ENCODE results near the gene GLYATL1.

GLYATL1 gene

DNA sequence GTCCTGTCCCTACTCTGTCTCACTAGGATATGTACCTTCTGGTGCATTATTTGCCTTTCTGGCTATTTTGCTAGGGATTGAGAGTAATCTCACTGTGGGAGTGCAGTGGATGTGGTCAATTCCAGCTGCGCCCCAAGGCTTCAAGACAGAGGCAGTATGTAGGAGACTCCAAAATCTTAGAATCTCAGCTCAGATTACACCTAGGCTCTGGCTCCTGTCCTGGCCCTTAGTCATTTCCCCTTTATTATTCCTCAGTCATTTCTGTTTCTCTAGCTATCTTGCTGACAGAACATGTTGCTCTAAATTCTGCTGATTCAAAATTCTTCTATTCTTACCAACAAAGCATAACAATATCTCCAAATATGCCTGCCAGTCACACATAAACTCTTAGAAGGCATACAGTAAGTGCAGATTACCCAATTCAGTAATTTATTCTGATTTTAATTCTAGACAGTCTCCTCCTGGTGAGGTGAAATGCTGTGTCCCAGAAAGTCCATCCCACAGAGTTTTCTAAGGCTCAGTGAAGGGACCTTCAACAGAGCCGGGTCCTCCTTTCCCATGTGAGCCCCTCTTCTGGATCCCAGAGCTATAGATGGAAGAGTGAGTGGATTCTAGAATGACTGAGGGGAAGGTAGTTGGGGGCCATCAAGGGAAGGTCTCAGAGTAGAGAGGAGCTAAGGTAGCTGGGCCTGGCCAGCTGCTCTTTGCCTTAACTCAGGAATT is 24.3 kb upstream of the GLYATL1 start:
- peaks cover 23% of the 10 kb centered on the region for H3K9me3 ChIP-seq (ENCODE audit: insufficient read depth, low read depth, low read length)
- no peak overlapping the region for H3K9ac ChIP-seq (ENCODE audit: low read depth, low read length)
- WGBS: 86% methylated on average over 2 of the region's 2 CpGs
- no peak overlapping the region for H3K4me3 ChIP-seq (ENCODE audit: low read length)
- H3K27me3 ChIP-seq (ENCODE audit: insufficient read depth, low read length): no peaks in the 10 kb centered on the region; the same call in 1 of the 2 replicates
- H3K27ac ChIP-seq (ENCODE audit: low read depth, low read length): no peak overlapping the region
- no peaks in the 10 kb centered on the region for H3K36me3 ChIP-seq (ENCODE audit: insufficient read depth, low read length)
- H3K4me1 ChIP-seq (ENCODE audit: insufficient read depth, low read length): no peaks in the 10 kb centered on the region

- Histone ChIP-seq H3K9me3 (ENCODE audit: insufficient read depth, low read depth, low read length) (peaks cover 23% of the 10 kb centered on the region), H3K4me1 (ENCODE audit: insufficient read depth, low read length) (no peaks in the 10 kb centered on the region), H3K27ac (ENCODE audit: low read depth, low read length) (no peak overlapping the region), H3K36me3 (ENCODE audit: insufficient read depth, low read length) (no peaks in the 10 kb centered on the region), H3K4me3 (ENCODE audit: low read length) (no peak overlapping the region), H3K27me3 (ENCODE audit: insufficient read depth, low read length) (no peaks in the 10 kb centered on the region), H3K9ac (ENCODE audit: low read depth, low read length) (no peak overlapping the region)
- WGBS: 68% methylated on average over 2 of the region's 2 CpGs
These were observed 22.7 kb upstream of the GLYATL1 start for GRCh38 chr11:58916637-58917036.

DNA sequence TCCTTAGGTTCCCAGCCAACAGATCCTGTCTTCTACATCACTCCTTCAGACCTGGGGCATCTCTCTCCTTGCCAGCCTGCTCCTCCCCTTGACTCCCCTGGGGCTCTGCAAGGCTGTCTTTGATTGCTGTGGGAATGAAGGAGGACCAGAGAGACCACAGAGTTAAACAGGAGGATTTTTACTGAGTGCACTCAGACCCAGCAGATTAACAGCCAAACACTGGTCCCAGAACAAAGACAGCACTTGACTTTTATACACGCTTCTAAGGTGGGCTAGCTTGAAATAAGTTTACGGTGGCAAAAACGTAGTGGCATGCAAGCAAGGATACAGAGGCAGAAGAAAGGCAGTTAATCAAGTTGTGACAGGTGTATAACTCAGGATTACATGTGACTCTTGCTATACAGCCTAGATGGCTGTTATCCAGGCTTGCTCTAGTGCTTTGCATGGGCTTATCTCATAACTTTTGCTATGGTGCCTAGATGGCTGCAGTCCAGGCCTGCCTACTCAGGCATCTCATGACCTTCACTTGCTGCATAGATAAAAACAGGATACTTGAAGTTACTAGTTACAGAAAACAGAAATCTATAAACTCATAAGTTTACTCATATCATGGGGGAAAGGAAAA is 22.0 kb upstream of the GLYATL1 start:
- H3K27me3 ChIP-seq (ENCODE audit: insufficient read depth, low read length): no peaks in the 10 kb centered on the region
- no peaks in the 10 kb centered on the region for H3K36me3 ChIP-seq (ENCODE audit: insufficient read depth, low read length)
- WGBS: 85% methylated on average over 3 of the region's 3 CpGs
- H3K4me1 ChIP-seq (ENCODE audit: insufficient read depth, low read length): no peaks in the 10 kb centered on the region
- H3K27ac ChIP-seq (ENCODE audit: low read depth, low read length): no peak overlapping the region
- H3K9me3 ChIP-seq (ENCODE audit: insufficient read depth, low read depth, low read length): peaks cover 23% of the 10 kb centered on the region
- no peak overlapping the region for H3K9ac ChIP-seq (ENCODE audit: low read depth, low read length)
- H3K4me3 ChIP-seq (ENCODE audit: low read length): no peak overlapping the region

GRCh38 chr11:58919561-58919960 is 19.7 kb upstream of the GLYATL1 start:
- Histone ChIP-seq H3K27ac (ENCODE audit: low read depth, low read length) (no peak overlapping the region), H3K27me3 (ENCODE audit: insufficient read depth, low read length) (no peaks in the 10 kb centered on the region), H3K9ac (ENCODE audit: low read depth, low read length) (no peak overlapping the region), H3K36me3 (ENCODE audit: insufficient read depth, low read length) (no peaks in the 10 kb centered on the region), H3K4me3 (ENCODE audit: low read length) (no peak overlapping the region), H3K4me1 (ENCODE audit: insufficient read depth, low read length) (peaks cover 15% of the 10 kb centered on the region), H3K9me3 (ENCODE audit: insufficient read depth, low read depth, low read length) (peaks cover 23% of the 10 kb centered on the region)
- WGBS: 92% methylated on average over 6 of the region's 6 CpGs

DNA sequence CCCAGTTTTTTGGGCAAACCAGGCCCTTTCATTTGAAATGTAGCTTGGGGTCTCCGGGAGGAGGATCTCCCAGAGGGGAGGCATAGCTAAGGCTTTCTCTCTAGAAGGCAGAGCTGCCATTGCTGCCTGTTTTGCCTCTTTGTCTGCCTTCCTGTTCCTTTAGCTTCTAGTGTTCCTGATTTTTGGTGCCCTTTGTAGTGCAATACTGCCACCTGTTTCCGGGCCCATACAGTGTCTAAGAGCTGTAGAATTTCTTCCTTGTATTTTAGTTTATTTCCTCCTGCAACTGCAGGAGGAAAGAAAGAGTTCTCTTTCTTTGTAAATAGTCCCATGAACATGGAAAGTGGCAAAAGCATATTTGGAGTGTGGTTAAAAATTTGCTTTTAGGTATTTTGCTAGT is 19.3 kb upstream of the GLYATL1 start:
- H3K4me1 ChIP-seq (ENCODE audit: insufficient read depth, low read length): peaks cover 20% of the 10 kb centered on the region
- 90% methylated on average over 2 of the region's 2 CpGs for WGBS

GRCh38 chr11:58921778-58922390 is 17.4 kb upstream of the GLYATL1 start:
- H3K36me3 ChIP-seq (ENCODE audit: insufficient read depth, low read length): no peaks in the 10 kb centered on the region
- no peaks in the 10 kb centered on the region for H3K27me3 ChIP-seq (ENCODE audit: insufficient read depth, low read length)
- 54% methylated on average over 5 of the region's 5 CpGs for WGBS
- H3K4me3 ChIP-seq (ENCODE audit: low read length): no peak overlapping the region
- peaks cover 14% of the 10 kb centered on the region; the same call in 1 of the 2 replicates for H3K9me3 ChIP-seq (ENCODE audit: insufficient read depth, low read depth, low read length)
- H3K4me1 ChIP-seq (ENCODE audit: insufficient read depth, low read length): peaks cover 23% of the 10 kb centered on the region
- H3K27ac ChIP-seq (ENCODE audit: low read depth, low read length): no peak overlapping the region
- H3K9ac ChIP-seq (ENCODE audit: low read depth, low read length): no peak overlapping the region

More for the DNA sequence above, 19.3 kb upstream of the GLYATL1 start:
- Histone ChIP-seq H3K9ac (ENCODE audit: low read depth, low read length) (no peak overlapping the region), H3K4me3 (ENCODE audit: low read length) (no peak overlapping the region), H3K9me3 (ENCODE audit: insufficient read depth, low read depth, low read length) (peaks cover 23% of the 10 kb centered on the region), H3K27ac (ENCODE audit: low read depth, low read length) (no peak overlapping the region), H3K27me3 (ENCODE audit: insufficient read depth, low read length) (no peaks in the 10 kb centered on the region), H3K36me3 (ENCODE audit: insufficient read depth, low read length) (no peaks in the 10 kb centered on the region)

DNA sequence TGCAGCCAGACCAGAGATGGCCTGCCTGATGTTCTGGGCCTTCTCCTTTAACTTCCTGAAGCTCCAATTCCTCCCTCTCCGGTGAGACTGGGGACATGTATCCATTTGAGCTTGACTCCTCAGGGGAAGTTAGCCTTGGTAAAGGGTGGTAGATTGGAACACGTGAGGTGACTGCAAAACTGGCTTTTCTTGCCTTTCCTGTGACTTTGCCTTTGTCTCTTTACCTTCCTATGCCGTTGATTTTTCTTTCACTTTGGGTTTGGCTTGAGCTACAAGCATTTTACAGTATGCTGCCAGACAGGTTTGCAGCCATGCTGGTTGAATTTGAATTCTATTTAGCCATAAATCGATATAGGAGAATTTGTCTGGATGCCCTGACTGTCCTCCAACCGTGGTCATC is 16.8 kb upstream of the GLYATL1 start:
- H3K4me1 ChIP-seq (ENCODE audit: insufficient read depth, low read length): peaks cover 27% of the 10 kb centered on the region
- no peak overlapping the region for H3K4me3 ChIP-seq (ENCODE audit: low read length)
- WGBS: 58% methylated on average over 5 of the region's 5 CpGs
- H3K9ac ChIP-seq (ENCODE audit: low read depth, low read length): no peak overlapping the region
- peaks cover 8% of the 10 kb centered on the region; the same call in 1 of the 2 replicates for H3K9me3 ChIP-seq (ENCODE audit: insufficient read depth, low read depth, low read length)
- H3K27ac ChIP-seq (ENCODE audit: low read depth, low read length): no peak overlapping the region
- no peaks in the 10 kb centered on the region for H3K36me3 ChIP-seq (ENCODE audit: insufficient read depth, low read length)
- no peaks in the 10 kb centered on the region for H3K27me3 ChIP-seq (ENCODE audit: insufficient read depth, low read length)

DNA sequence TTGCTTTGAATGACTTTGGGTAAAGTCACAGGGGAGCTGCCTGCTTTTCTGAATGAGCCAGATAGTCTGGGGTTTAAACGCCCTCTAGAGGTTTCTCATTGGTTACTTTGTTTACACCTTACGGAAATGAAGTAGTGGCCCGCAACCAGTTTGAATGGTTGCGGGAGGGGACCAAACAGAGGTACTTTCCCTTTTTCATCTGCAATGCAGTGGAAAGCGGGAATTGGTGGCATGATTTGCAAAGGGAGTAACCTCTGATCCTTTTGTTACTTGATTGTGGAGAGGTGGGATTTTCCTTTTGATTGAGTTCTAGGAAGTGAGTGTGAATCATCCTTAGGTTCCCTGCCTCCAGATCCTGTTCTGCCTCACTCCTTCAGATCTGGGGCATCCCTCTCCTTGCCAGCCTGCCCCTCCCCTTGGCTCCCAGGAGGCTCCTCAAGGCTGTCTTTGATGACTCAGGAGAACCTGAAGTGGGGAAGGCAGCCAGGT is 15.9 kb upstream of the GLYATL1 start:
- 38% methylated on average over 5 of the region's 5 CpGs for WGBS
- Histone ChIP-seq H3K27me3 (ENCODE audit: insufficient read depth, low read length) (no peaks in the 10 kb centered on the region), H3K4me1 (ENCODE audit: insufficient read depth, low read length) (peaks cover 27% of the 10 kb centered on the region), H3K9me3 (ENCODE audit: insufficient read depth, low read depth, low read length) (no peaks in the 10 kb centered on the region), H3K27ac (ENCODE audit: low read depth, low read length) (peak overlapping the region; percentile 33; the same call in 1 of the 2 replicates), H3K9ac (ENCODE audit: low read depth, low read length) (no peak overlapping the region), H3K4me3 (ENCODE audit: low read length) (peak overlapping the region; percentile 39), H3K36me3 (ENCODE audit: insufficient read depth, low read length) (no peaks in the 10 kb centered on the region)

- H3K27ac ChIP-seq (ENCODE audit: low read depth, low read length): peak overlapping the region; percentile 60; the same call in 1 of the 2 replicates
- no peaks in the 10 kb centered on the region for H3K9me3 ChIP-seq (ENCODE audit: insufficient read depth, low read depth, low read length)
- H3K36me3 ChIP-seq (ENCODE audit: insufficient read depth, low read length): no peaks in the 10 kb centered on the region
- H3K4me1 ChIP-seq (ENCODE audit: insufficient read depth, low read length): peaks cover 35% of the 10 kb centered on the region
- H3K9ac ChIP-seq (ENCODE audit: low read depth, low read length): no peak overlapping the region
- H3K27me3 ChIP-seq (ENCODE audit: insufficient read depth, low read length): no peaks in the 10 kb centered on the region
- WGBS: 78% methylated on average over 4 of the region's 4 CpGs
- no peak overlapping the region for H3K4me3 ChIP-seq (ENCODE audit: low read length)
These were observed 15.1 kb upstream of the GLYATL1 start for GRCh38 chr11:58924230-58924629.

- WGBS: 84% methylated on average over 5 of the region's 5 CpGs
- Histone ChIP-seq H3K36me3 (ENCODE audit: insufficient read depth, low read length) (no peaks in the 10 kb centered on the region), H3K27me3 (ENCODE audit: insufficient read depth, low read length) (no peaks in the 10 kb centered on the region), H3K4me1 (ENCODE audit: insufficient read depth, low read length) (peaks cover 45% of the 10 kb centered on the region), H3K9me3 (ENCODE audit: insufficient read depth, low read depth, low read length) (no peaks in the 10 kb centered on the region), H3K27ac (ENCODE audit: low read depth, low read length) (no peak overlapping the region), H3K4me3 (ENCODE audit: low read length) (no peak overlapping the region), H3K9ac (ENCODE audit: low read depth, low read length) (no peak overlapping the region)
These were observed 13.0 kb upstream of the GLYATL1 start for GRCh38 chr11:58926251-58926650.

- no peak overlapping the region for H3K27ac ChIP-seq (ENCODE audit: low read depth, low read length)
- peaks cover 45% of the 10 kb centered on the region for H3K4me1 ChIP-seq (ENCODE audit: insufficient read depth, low read length)
- H3K9me3 ChIP-seq (ENCODE audit: insufficient read depth, low read depth, low read length): no peaks in the 10 kb centered on the region
- no peak overlapping the region for H3K9ac ChIP-seq (ENCODE audit: low read depth, low read length)
- 60% methylated on average over 1 of the region's 1 CpG for WGBS
- H3K27me3 ChIP-seq (ENCODE audit: insufficient read depth, low read length): no peaks in the 10 kb centered on the region
- no peaks in the 10 kb centered on the region for H3K36me3 ChIP-seq (ENCODE audit: insufficient read depth, low read length)
- H3K4me3 ChIP-seq (ENCODE audit: low read length): peak overlapping the region; percentile 37; the same call in 1 of the 2 replicates
These were observed 12.6 kb upstream of the GLYATL1 start for GRCh38 chr11:58926695-58927094.
